Uterus (tissue), 2 donors: ENCODE data around the gene CHORDC1.

ENCODE experiments used
- POLR2A ChIP-seq, 2 donors: fragments of 450-650 bp; IDR thresholded peaks; one replicate each; pipeline ENCODE4 v1.6.1; 2016; ENCODE audit warnings: antibody characterized with exemption in 2 of 2, mild to moderate bottlenecking in 1 of 2, moderate library complexity in 1 of 2
- TF ChIP-seq, protein P1 (sequence below), 4 experiments: fragments of 200-600 bp in 2 of 4; fragments of 450-650 bp in 2 of 4; sonication (generic) in 2 of 4; IDR thresholded peaks; one replicate each; pipeline ENCODE4 v1.5.1; 2016 to 2019; ENCODE audit warnings: antibody characterized with exemption in 4 of 4, mild to moderate bottlenecking in 2 of 4, moderate library complexity in 1 of 4

DNA sequence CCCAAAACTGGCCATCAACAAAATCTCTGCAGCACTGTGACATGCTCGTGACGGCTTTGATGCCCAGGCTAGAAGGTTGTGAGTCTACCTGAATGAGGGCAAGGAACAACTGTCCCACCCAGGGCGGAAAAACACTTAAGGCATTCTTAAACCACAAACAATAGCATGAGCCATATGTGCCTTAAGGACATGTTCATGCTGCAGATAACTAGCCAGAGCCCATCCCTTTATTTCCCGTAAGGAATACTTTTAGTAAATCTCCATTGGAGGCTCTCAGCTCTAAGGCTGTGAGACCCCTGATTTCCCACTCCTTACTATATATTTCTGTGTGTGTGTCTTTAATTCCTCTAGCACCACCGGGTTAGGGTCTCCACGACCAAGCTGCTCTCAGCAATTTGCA, 3.4 kb downstream of the CHORDC1 start:
- no peak for TF ChIP-seq POLR2A (IDR thresholded peaks at IDR 0.05)
- TF ChIP-seq, protein P1, sequence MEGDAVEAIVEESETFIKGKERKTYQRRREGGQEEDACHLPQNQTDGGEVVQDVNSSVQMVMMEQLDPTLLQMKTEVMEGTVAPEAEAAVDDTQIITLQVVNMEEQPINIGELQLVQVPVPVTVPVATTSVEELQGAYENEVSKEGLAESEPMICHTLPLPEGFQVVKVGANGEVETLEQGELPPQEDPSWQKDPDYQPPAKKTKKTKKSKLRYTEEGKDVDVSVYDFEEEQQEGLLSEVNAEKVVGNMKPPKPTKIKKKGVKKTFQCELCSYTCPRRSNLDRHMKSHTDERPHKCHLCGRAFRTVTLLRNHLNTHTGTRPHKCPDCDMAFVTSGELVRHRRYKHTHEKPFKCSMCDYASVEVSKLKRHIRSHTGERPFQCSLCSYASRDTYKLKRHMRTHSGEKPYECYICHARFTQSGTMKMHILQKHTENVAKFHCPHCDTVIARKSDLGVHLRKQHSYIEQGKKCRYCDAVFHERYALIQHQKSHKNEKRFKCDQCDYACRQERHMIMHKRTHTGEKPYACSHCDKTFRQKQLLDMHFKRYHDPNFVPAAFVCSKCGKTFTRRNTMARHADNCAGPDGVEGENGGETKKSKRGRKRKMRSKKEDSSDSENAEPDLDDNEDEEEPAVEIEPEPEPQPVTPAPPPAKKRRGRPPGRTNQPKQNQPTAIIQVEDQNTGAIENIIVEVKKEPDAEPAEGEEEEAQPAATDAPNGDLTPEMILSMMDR (IDR thresholded peaks at IDR 0.05): no peak
